GM21447 (cell line): ENCODE results near the gene LRRN2.

Experiments used
- ATAC-seq: cut with Tn5 transposase; IDR thresholded peaks from one replicate; pipeline ENCODE4 v1.9.1; 2021; ENCODE audit not compliant: unreplicated experiment

LRRN2 gene

GRCh38 chr1:204663644-204664383 lies 21.7 kb downstream of the LRRN2 start:
- no peak for ATAC-seq

- no peak for ATAC-seq
Observed at GRCh38 chr1:204662530-204662929, 23.0 kb downstream of the LRRN2 start.

- no peak for ATAC-seq
Observed at GRCh38 chr1:204660509-204660908, 25.0 kb downstream of the LRRN2 start.

GRCh38 chr1:204659056-204659455 lies 26.5 kb downstream of the LRRN2 start:
- no peak for ATAC-seq

- no peak for ATAC-seq
Observed at GRCh38 chr1:204658295-204658694, 27.2 kb downstream of the LRRN2 start.

GRCh38 chr1:204653590-204654340 lies 31.8 kb downstream of the LRRN2 start:
- no peak for ATAC-seq

- ATAC-seq = no peak
Observed at GRCh38 chr1:204652497-204652896, 33.0 kb downstream of the LRRN2 start.

- ATAC-seq = no peak
Observed at GRCh38 chr1:204651843-204652421, 33.6 kb downstream of the LRRN2 start.

- ATAC-seq = no peak
Observed at GRCh38 chr1:204650911-204651570, 34.5 kb downstream of the LRRN2 start.

- ATAC-seq = no peak
Observed at GRCh38 chr1:204649721-204650521, 35.6 kb downstream of the LRRN2 start.

- no peak for ATAC-seq
Observed at GRCh38 chr1:204648576-204648975, 37.0 kb downstream of the LRRN2 start.

- ATAC-seq = no peak
Observed at GRCh38 chr1:204647805-204648153, 37.8 kb downstream of the LRRN2 start.

- no peak for ATAC-seq
Observed at GRCh38 chr1:204647114-204647804, 38.3 kb downstream of the LRRN2 start.

- no peak for ATAC-seq
Observed at GRCh38 chr1:204645666-204646065, 39.9 kb downstream of the LRRN2 start.

GRCh38 chr1:204645251-204645650 lies 40.3 kb downstream of the LRRN2 start:
- ATAC-seq = no peak

- ATAC-seq = no peak
Observed at GRCh38 chr1:204643503-204643902, 42.0 kb downstream of the LRRN2 start.

- ATAC-seq = no peak
Observed at GRCh38 chr1:204641936-204642335, 43.6 kb downstream of the LRRN2 start.

- no peak for ATAC-seq
Observed at GRCh38 chr1:204641455-204641854, 44.1 kb downstream of the LRRN2 start.

- no peak for ATAC-seq
Observed at GRCh38 chr1:204640578-204640977, 45.0 kb downstream of the LRRN2 start.

- ATAC-seq = no peak
Observed at GRCh38 chr1:204634260-204634910, 51.2 kb downstream of the LRRN2 start.
